ENCODE data around the gene RAB11FIP4. TPM values are rescaled to one million over a fixed set of nuclear protein-coding genes. Genes with fewer than 3 reads are reported as not detected.
A peak's percentile ranks its signal among the peaks of the same experiment; 100 is the strongest.

RAB11FIP4 gene
- total and polyA plus RNA-seq, 10 of the 15 experiments (the other 5 are each of a cell fraction or from before 2014, with no cell fraction given): 1.4 to 27.0 (median 17.6) TPM

GRCh38 chr17:31523862-31524730 is 132.6 kb downstream of the RAB11FIP4 start:
- no peaks in the 10 kb centered on the region for H3K27me3 ChIP-seq (replicated peaks in 1 of 2; ENCODE audit: control insufficient read depth in 2 of 2, insufficient read depth in 2 of 2, low read length in 1 of 2)
- no peak overlapping the region for H3K9ac ChIP-seq (ENCODE audit: control insufficient read depth, insufficient read depth, low read length)
- H4K20me1 ChIP-seq (ENCODE audit: control insufficient read depth, insufficient read depth): no peaks in the 10 kb centered on the region
- 78% methylated on average over 14 of the region's 14 CpGs for WGBS (ENCODE audit: insufficient coverage, insufficient replicate concordance, low lambda C conversion rate, missing lambda C conversion rate)
- POLR2A ChIA-PET: interaction anchor here (0.5 to 0.6 kb wide), 2 partner anchors 29 to 416 kb away, joined by 3 to 8 read pairs; no protein-coding TSS in a partner anchor
- ATAC-seq: no peak
- TF ChIP-seq ATF2 (IDR thresholded peaks at IDR 0.05; ENCODE audit: low read length) (no peak), POLR2A (IDR thresholded peaks at IDR 0.05; ENCODE audit: low read depth, low read length) (0 out of 2 replicates have a peak, but pooled peaks have one; percentile 17)
- intact Hi-C loops (cut with micrococcal nuclease; ENCODE audit: unreplicated experiment): no loop called here
- H3K36me3 ChIP-seq (ENCODE audit: control insufficient read depth in 2 of 2, insufficient read depth in 2 of 2, low read length in 1 of 2): peaks cover 10 to 24% of the 10 kb centered on the region in 2 experiments
- H2AFZ ChIP-seq (ENCODE audit: control insufficient read depth, low read depth, low read length): no peak overlapping the region
- H3K4me3 ChIP-seq: no peak overlapping the region
- no peak for FAIRE-seq
- no TSS peak for BruUV-seq (replicated peaks)
- SMC1A ChIA-PET (ENCODE audit: uncharacterized antibody, unreplicated experiment): interaction anchor here (1.1 to 10.1 kb wide), 6 partner anchors 11 to 318 kb away, joined by 3 to 81 read pairs (median 9); no protein-coding TSS in a partner anchor
- in situ Hi-C loops (cut with MboI): no loop called here
- no peak overlapping the region for H3K27ac ChIP-seq (ENCODE audit: control insufficient read depth, insufficient read depth)
- RAD21 ChIA-PET (ENCODE audit: unreplicated experiment): interaction anchor here (0.6 to 6.7 kb wide), 10 partner anchors 11 to 317 kb away, joined by 3 to 64 read pairs (median 4); no protein-coding TSS in a partner anchor
- CTCF ChIA-PET: interaction anchor here (0.6 to 5.9 kb wide), 18 partner anchors 10 to 318 kb away, joined by 3 to 95 read pairs (median 4); no protein-coding TSS in a partner anchor
- no peaks in the 10 kb centered on the region; the same call in 1 of the 2 replicates for H3K4me1 ChIP-seq (ENCODE audit: control insufficient read depth, insufficient read depth, low read length)
- H3K4me2 ChIP-seq (ENCODE audit: control insufficient read depth, insufficient read depth): no peak overlapping the region
- DNase-seq (ENCODE audit: low read depth, low spot score): no peak
- H3K9me3 ChIP-seq (replicated peaks; ENCODE audit: control insufficient read depth, insufficient read depth, low read length): no peaks in the 10 kb centered on the region; the same call in 2 of the 3 replicates
- H3K79me2 ChIP-seq (ENCODE audit: control insufficient read depth, insufficient read depth, low read length): no peaks in the 10 kb centered on the region
